IPS-20b (cell line): ENCODE measurements around the gene MARS1.

ENCODE experiments used
- H3K27ac ChIP-seq: one replicate; pipeline ENCODE4 v1.5.1; 2013; ENCODE audit warnings: low read length
- H3K27me3 ChIP-seq: 2 replicates; pipeline ENCODE4 v1.6.1; 2013; ENCODE audit warnings: mild to moderate bottlenecking, low read length, inconsistent platforms; ENCODE audit not compliant: insufficient read depth
- H3K36me3 ChIP-seq: 2 replicates; pipeline ENCODE4 v1.6.1; 2013; ENCODE audit warnings: low read depth, mild to moderate bottlenecking, inconsistent platforms, low read length, moderate library complexity; ENCODE audit not compliant: insufficient read depth
- H3K4me1 ChIP-seq: 2 replicates; pipeline ENCODE4 v1.6.1; 2013; ENCODE audit warnings: mild to moderate bottlenecking, control low read depth, inconsistent platforms, low read length, moderate library complexity; ENCODE audit not compliant: insufficient read depth
- H3K4me3 ChIP-seq: 2 replicates; pipeline ENCODE4 v1.5.1; 2013; ENCODE audit warnings: mild to moderate bottlenecking, low read length, inconsistent platforms
- H3K9ac ChIP-seq: 2 replicates; pipeline ENCODE4 v1.6.1; 2013; ENCODE audit warnings: low read depth, mild to moderate bottlenecking, inconsistent platforms, low read length, moderate library complexity
- H3K9me3 ChIP-seq: 2 replicates; pipeline ENCODE4 v1.6.1; 2013; ENCODE audit warnings: mild to moderate bottlenecking, low read depth, low read length, inconsistent platforms; ENCODE audit not compliant: insufficient read depth

MARS1 gene

GRCh38 chr12:57530396-57531142 lies 42.7 kb downstream of the MARS1 start:
- Histone ChIP-seq H3K4me3 (no peak overlapping the region), H3K9ac (no peak overlapping the region), H3K4me1 (no peaks in the 10 kb centered on the region), H3K27ac (no peak overlapping the region), H3K9me3 (no peaks in the 10 kb centered on the region), H3K27me3 (no peaks in the 10 kb centered on the region), H3K36me3 (peaks cover 90% of the 10 kb centered on the region)

- Histone ChIP-seq H3K9ac (no peak overlapping the region), H3K27me3 (no peaks in the 10 kb centered on the region), H3K4me3 (no peak overlapping the region), H3K4me1 (0 out of 2 replicates have a peak, but pooled peaks cover 5% of the 10 kb centered on the region), H3K36me3 (peaks cover 86% of the 10 kb centered on the region), H3K27ac (no peak overlapping the region), H3K9me3 (no peaks in the 10 kb centered on the region)
Observed at GRCh38 chr12:57531836-57532235, 44.0 kb downstream of the MARS1 start.

GRCh38 chr12:57533108-57533507 lies 45.2 kb downstream of the MARS1 start:
- Histone ChIP-seq H3K4me1 (0 out of 2 replicates have a peak, but pooled peaks cover 5% of the 10 kb centered on the region), H3K27me3 (no peaks in the 10 kb centered on the region), H3K9ac (no peak overlapping the region), H3K4me3 (no peak overlapping the region), H3K9me3 (no peaks in the 10 kb centered on the region), H3K36me3 (peaks cover 82% of the 10 kb centered on the region), H3K27ac (no peak overlapping the region)

GRCh38 chr12:57534250-57534649 lies 46.4 kb downstream of the MARS1 start:
- Histone ChIP-seq H3K27me3 (no peaks in the 10 kb centered on the region), H3K4me1 (0 out of 2 replicates have a peak, but pooled peaks cover 5% of the 10 kb centered on the region), H3K9ac (no peak overlapping the region), H3K27ac (no peak overlapping the region), H3K4me3 (no peak overlapping the region), H3K36me3 (peaks cover 84% of the 10 kb centered on the region), H3K9me3 (no peaks in the 10 kb centered on the region)

GRCh38 chr12:57534991-57535543 lies 47.2 kb downstream of the MARS1 start:
- peaks cover 80% of the 10 kb centered on the region for H3K36me3 ChIP-seq
- no peak overlapping the region for H3K27ac ChIP-seq
- no peak overlapping the region for H3K4me3 ChIP-seq
- no peaks in the 10 kb centered on the region for H3K9me3 ChIP-seq
- H3K9ac ChIP-seq, result no peak overlapping the region
- 0 out of 2 replicates have a peak, but pooled peaks cover 5% of the 10 kb centered on the region for H3K4me1 ChIP-seq
- no peaks in the 10 kb centered on the region for H3K27me3 ChIP-seq

GRCh38 chr12:57535764-57536596 lies 48.1 kb downstream of the MARS1 start:
- peaks cover 72% of the 10 kb centered on the region for H3K36me3 ChIP-seq
- no peaks in the 10 kb centered on the region for H3K9me3 ChIP-seq
- H3K27ac ChIP-seq, result no peak overlapping the region
- H3K4me3 ChIP-seq, result no peak overlapping the region
- 0 out of 2 replicates have a peak, but pooled peaks cover 5% of the 10 kb centered on the region for H3K4me1 ChIP-seq
- H3K27me3 ChIP-seq, result no peaks in the 10 kb centered on the region
- 0 out of 2 replicates have a peak overlapping the region, but pooled peaks have one; percentile 18 for H3K9ac ChIP-seq

GRCh38 chr12:57536597-57536942 lies 48.7 kb downstream of the MARS1 start:
- no peaks in the 10 kb centered on the region for H3K27me3 ChIP-seq
- no peak overlapping the region for H3K4me3 ChIP-seq
- no peaks in the 10 kb centered on the region for H3K9me3 ChIP-seq
- peaks cover 73% of the 10 kb centered on the region for H3K36me3 ChIP-seq
- 0 out of 2 replicates have a peak, but pooled peaks cover 5% of the 10 kb centered on the region for H3K4me1 ChIP-seq
- no peak overlapping the region for H3K27ac ChIP-seq
- 0 out of 2 replicates have a peak overlapping the region, but pooled peaks have one; percentile 18 for H3K9ac ChIP-seq

- Histone ChIP-seq H3K4me3 (no peak overlapping the region), H3K27ac (no peak overlapping the region), H3K9ac (no peak overlapping the region), H3K4me1 (0 out of 2 replicates have a peak, but pooled peaks cover 5% of the 10 kb centered on the region), H3K36me3 (peaks cover 53% of the 10 kb centered on the region), H3K9me3 (no peaks in the 10 kb centered on the region), H3K27me3 (no peaks in the 10 kb centered on the region)
Observed at GRCh38 chr12:57539134-57539768, 51.4 kb downstream of the MARS1 start.

GRCh38 chr12:57541001-57541400 lies 53.1 kb downstream of the MARS1 start:
- H3K4me1 ChIP-seq, result peaks cover 10% of the 10 kb centered on the region
- H3K36me3 ChIP-seq, result peaks cover 45% of the 10 kb centered on the region
- no peaks in the 10 kb centered on the region for H3K27me3 ChIP-seq
- H3K9ac ChIP-seq, result no peak overlapping the region
- no peak overlapping the region for H3K4me3 ChIP-seq
- no peaks in the 10 kb centered on the region for H3K9me3 ChIP-seq
- no peak overlapping the region for H3K27ac ChIP-seq

- no peak overlapping the region for H3K27ac ChIP-seq
- H3K9ac ChIP-seq, result no peak overlapping the region; the same call in 1 of the 2 replicates
- no peak overlapping the region for H3K4me3 ChIP-seq
- H3K27me3 ChIP-seq, result no peaks in the 10 kb centered on the region
- H3K4me1 ChIP-seq, result peaks cover 9% of the 10 kb centered on the region
- H3K9me3 ChIP-seq, result no peaks in the 10 kb centered on the region
- H3K36me3 ChIP-seq, result peaks cover 44% of the 10 kb centered on the region
Observed at GRCh38 chr12:57541717-57542116, 53.8 kb downstream of the MARS1 start.

- H3K4me1 ChIP-seq, result peaks cover 9% of the 10 kb centered on the region
- no peaks in the 10 kb centered on the region for H3K9me3 ChIP-seq
- no peak overlapping the region for H3K4me3 ChIP-seq
- H3K27ac ChIP-seq, result no peak overlapping the region
- H3K36me3 ChIP-seq, result peaks cover 32% of the 10 kb centered on the region
- H3K27me3 ChIP-seq, result peaks cover 14% of the 10 kb centered on the region
- no peak overlapping the region for H3K9ac ChIP-seq
Observed at GRCh38 chr12:57543581-57543980, 55.7 kb downstream of the MARS1 start.
